ENCODE data around the gene KIAA1217. TPM values are rescaled to one million over a fixed set of nuclear protein-coding genes. Genes with fewer than 3 reads are reported as not detected.

The KIAA1217 gene
- total RNA-seq, 1 experiment from 2014 or later = 23.4 TPM

GRCh38 chr10:24556750-24557742, 348.1 kb downstream of the KIAA1217 start:
- POLR2A ChIA-PET = interaction anchor here (0.5 kb wide), 1 partner anchor 138 kb away, joined by 4 read pairs; no protein-coding TSS in a partner anchor
- no peak for DNase-seq (ENCODE audit: low spot score)

GRCh38 chr10:24561453-24561852, 352.5 kb downstream of the KIAA1217 start:
- TF ChIP-seq GABPB1 (CRISPR knock-in tag; IDR thresholded peaks at IDR 0.05) = no peak
- TF ChIP-seq ZNF232 (CRISPR knock-in tag; IDR thresholded peaks at IDR 0.05) = no peak
- TF ChIP-seq PRDM15 (CRISPR knock-in tag; IDR thresholded peaks at IDR 0.05) = no peak
- no peak for DNase-seq (ENCODE audit: low spot score)
- Mint-ChIP-seq H3K27me3 (ENCODE audit: low read depth) (0 out of 2 replicates have a peak, but pooled peaks cover 2% of the 10 kb centered on the region), H3K27ac (no peak overlapping the region), H3K4me1 (peaks cover 4% of the 10 kb centered on the region), H3K36me3 (peaks cover 6% of the 10 kb centered on the region), H3K9me3 (peaks cover 24% of the 10 kb centered on the region), H3K4me3 (no peak overlapping the region)
- POLR2A ChIA-PET = no interaction called here
- ATAC-seq = no peak
- CTCF ChIA-PET = no interaction called here

More at GRCh38 chr10:24556750-24557742, 348.1 kb downstream of the KIAA1217 start:
- peaks cover 19% of the 10 kb centered on the region for H3K9me3 Mint-ChIP-seq
- TF ChIP-seq CTCF (IDR thresholded peaks at IDR 0.05) = peak; percentile 57
- peak; percentile 88; the same call in 1 of the 2 replicates for TF ChIP-seq ZNF232 (CRISPR knock-in tag; IDR thresholded peaks at IDR 0.05)
- TF ChIP-seq FOXK1 (CRISPR knock-in tag; IDR thresholded peaks at IDR 0.05) = no peak
- peaks cover 16% of the 10 kb centered on the region for H3K4me1 Mint-ChIP-seq
- peak; percentile 10; the same call in 1 of the 2 replicates for ATAC-seq
- CTCF ChIA-PET = interaction anchor here (0.6 to 1.7 kb wide), 6 partner anchors 10 to 63 kb away, joined by 3 to 5 read pairs (median 4); no protein-coding TSS in a partner anchor
- H3K27me3 Mint-ChIP-seq (ENCODE audit: low read depth) = 0 out of 2 replicates have a peak, but pooled peaks cover 2% of the 10 kb centered on the region
- H3K36me3 Mint-ChIP-seq = peaks cover 6% of the 10 kb centered on the region
- H3K27ac Mint-ChIP-seq = no peak overlapping the region
- no peak overlapping the region for H3K4me3 Mint-ChIP-seq

GRCh38 chr10:24568042-24568441, 359.1 kb downstream of the KIAA1217 start:
- Mint-ChIP-seq H3K27ac (no peak overlapping the region), H3K9me3 (peaks cover 12% of the 10 kb centered on the region), H3K4me3 (no peak overlapping the region), H3K27me3 (ENCODE audit: low read depth) (no peaks in the 10 kb centered on the region), H3K4me1 (no peaks in the 10 kb centered on the region), H3K36me3 (no peaks in the 10 kb centered on the region)
- no peak for DNase-seq (ENCODE audit: low spot score)
- ChIA-PET POLR2A (no interaction called here), CTCF (no interaction called here)
- no peak; the same call in 1 of the 2 replicates for ATAC-seq
- TF ChIP-seq ZNF416 (CRISPR knock-in tag; IDR thresholded peaks at IDR 0.05) (no peak), JUN (CRISPR knock-in tag; IDR thresholded peaks at IDR 0.05) (no peak), NR2C2 (CRISPR knock-in tag; IDR thresholded peaks at IDR 0.05) (no peak), CDX4 (CRISPR knock-in tag; IDR thresholded peaks at IDR 0.05; ENCODE audit: borderline replicate concordance) (no peak), CREM (CRISPR knock-in tag; IDR thresholded peaks at IDR 0.05) (no peak), GABPB1 (CRISPR knock-in tag; IDR thresholded peaks at IDR 0.05) (no peak), ZMAT4 (CRISPR knock-in tag; IDR thresholded peaks at IDR 0.05) (no peak), ELF4 (CRISPR knock-in tag; IDR thresholded peaks at IDR 0.05; ENCODE audit: low read depth) (no peak), PRDM15 (CRISPR knock-in tag; IDR thresholded peaks at IDR 0.05) (no peak), ZNF138 (CRISPR knock-in tag; conservative IDR thresholded peaks at IDR 0.05) (no peak), E2F4 (CRISPR knock-in tag; IDR thresholded peaks at IDR 0.05; ENCODE audit: borderline replicate concordance, low read depth) (no peak), PREB (CRISPR knock-in tag; IDR thresholded peaks at IDR 0.05; ENCODE audit: borderline replicate concordance) (no peak)
